Epidermal melanocyte (primary cell): ENCODE measurements around the gene STN1.

Source experiments
- DNase-seq: peaks from one replicate; pipeline ENCODE4 v3.0.0; 2011; ENCODE audit warnings: low spot score; ENCODE audit not compliant: insufficient read length

The STN1 gene

GRCh38 chr10:103918053-103918846 is at the start of gene STN1:
Gene STN1, minus strand, starts transcription at chr10:103918184. Its CDS starts 590 bp downstream, at chr10:103917594.
- peak; percentile 89 for DNase-seq

DNA sequence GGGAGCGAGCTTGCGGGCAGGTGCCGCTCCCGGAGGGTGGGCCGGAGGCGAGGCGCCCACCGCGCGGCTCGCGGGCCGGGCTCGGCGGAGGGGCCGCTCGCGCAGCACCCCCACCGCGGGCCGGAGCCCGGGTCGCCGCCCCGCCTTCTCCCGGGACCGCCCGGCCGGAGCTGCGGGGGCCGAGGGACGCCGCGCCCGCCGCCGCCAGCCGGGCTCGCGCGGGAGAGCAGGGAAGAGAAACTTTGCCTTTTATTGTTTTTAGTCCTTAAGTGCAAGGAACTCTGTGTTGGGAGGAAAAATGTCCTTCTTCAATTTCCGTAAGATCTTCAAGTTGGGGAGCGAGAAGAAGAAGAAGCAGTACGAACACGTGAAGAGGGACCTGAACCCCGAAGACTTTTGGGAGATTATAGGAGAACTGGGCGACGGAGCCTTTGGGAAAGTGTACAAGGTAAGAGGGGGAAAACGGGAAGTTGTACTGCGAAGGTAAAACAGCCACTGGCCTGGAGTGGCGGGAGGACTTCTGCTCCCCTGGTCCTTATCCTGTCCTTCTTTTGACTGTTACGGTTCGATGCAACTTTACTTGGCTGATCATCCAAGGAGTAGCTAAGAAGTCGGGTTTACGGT is 49.6 kb upstream of the STN1 start:
- no peak for DNase-seq

DNA sequence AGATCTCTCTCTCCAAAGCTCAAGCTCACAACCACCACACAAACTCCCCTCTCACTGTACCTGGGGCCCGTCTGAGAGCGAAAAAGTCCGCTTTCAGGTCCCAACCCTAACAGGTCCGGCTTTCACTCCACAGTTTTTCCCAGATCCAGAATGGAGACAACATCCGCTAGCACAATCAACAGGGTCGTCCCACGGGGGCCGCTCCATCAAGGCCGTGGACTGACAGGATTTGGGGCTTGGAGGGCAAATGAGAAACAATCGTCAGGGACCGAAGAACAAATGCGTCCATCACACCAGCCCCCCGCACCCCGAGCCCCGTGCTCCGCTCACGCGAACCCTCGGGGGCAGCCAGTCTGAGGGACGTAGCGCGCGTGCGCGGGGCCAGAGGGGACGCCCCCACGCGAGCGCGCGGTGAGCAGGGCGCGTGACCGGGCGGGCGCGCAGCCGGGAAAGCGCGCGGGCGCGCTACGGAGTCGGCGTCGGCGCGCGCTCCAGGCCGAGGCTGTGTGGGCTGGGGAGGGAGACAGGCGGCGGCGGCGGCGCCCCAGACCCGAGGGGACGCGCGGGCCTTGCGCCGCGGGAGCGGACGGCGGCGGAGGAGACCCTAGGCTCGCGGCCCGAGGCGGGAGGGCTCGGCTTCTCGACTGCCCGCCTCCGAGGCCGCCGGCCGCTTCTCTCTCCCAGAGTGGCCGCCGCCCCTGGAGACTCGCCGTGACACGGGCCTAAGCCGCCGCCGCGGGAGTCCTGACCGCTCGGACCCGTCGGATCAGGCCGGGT is 48.9 kb upstream of the STN1 start, which contains the start of gene SLK:
TSS of gene SLK (plus strand) at position 470 of the 777 bp plus-strand sequence. CDS start 606 bp downstream, outside the sequence.
- peak; percentile 76 for DNase-seq

GRCh38 chr10:103960103-103960502 is 42.1 kb upstream of the STN1 start:
- DNase-seq, result no peak

GRCh38 chr10:103958996-103959395 is 41.0 kb upstream of the STN1 start:
- DNase-seq, result no peak

DNA sequence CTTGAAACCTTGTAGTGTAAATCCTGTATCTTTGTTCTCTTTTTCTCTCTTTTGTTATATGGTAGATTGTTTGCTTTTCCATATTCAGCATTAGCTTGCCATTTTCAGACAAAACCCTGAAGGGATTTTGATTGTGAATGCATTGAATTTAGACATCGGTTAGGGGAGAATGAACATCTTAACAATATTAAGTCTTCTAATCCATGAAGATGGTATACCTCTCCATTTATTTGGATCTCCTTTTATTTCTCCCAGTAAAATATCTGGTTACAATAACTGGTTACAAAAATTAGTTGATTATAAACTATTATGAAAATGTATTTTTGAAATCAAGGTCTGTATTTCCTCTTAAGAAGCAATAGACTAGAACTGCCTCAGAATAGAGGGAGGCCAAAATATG is 36.6 kb upstream of the STN1 start:
- DNase-seq, result no peak

DNA sequence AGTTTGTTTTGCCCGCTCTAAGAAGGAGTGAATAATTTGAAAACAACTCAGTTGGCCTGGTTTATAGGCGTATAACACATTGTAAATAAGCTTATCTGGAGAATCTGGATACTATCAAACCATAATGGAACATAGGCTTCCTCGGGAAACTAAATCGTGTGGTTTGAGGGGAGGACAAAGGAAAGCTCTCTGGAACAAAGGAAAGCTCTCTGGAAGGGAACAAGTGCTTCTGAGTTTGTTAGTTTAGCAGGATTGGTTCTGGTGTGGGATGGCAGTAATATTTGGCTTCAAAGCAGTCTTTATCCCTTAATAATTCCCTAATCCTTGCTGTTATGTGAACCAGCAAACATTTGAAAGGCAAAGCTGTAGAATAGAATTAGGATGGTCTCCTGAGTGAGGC is 34.0 kb upstream of the STN1 start:
- no peak for DNase-seq

DNA sequence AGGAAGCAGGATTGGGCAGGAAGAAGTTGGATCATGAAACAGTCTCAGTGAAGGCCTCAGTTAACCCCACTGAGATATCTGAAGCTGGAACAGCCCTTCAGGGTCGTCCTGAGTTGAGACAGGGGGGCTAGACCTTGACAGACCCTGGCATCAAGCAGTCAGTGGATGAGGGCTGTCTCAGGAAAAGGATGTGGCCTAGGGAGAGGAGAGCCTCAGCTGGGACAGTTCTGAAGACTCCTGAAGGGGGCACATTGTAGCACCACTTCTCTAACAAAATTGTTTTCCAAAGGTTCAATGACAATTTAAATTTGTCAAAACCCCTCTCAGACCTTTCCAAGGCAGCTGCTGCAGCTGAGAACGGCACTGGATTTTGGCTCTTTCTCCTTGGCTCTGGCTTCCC is 33.2 kb upstream of the STN1 start:
- no peak for DNase-seq

DNA sequence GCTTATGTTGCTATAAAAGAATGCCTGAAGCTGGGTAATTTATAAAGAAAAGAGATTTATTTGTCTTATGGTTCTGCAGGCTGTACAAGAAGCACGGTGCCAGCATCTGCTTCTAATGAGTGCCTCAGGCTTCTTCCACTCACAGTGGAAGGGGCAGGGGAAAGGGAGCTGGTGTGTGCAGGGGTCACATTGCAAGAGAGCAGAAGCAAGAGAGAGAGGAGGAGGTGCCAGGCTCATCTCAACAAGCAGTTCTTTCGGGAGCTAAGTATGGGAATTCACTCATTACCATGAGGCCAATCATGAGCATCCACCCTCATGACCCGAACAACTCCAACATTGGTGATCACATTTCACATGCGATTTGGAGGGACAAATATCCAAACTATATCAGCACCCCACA is 31.7 kb upstream of the STN1 start:
- DNase-seq, result no peak

DNA sequence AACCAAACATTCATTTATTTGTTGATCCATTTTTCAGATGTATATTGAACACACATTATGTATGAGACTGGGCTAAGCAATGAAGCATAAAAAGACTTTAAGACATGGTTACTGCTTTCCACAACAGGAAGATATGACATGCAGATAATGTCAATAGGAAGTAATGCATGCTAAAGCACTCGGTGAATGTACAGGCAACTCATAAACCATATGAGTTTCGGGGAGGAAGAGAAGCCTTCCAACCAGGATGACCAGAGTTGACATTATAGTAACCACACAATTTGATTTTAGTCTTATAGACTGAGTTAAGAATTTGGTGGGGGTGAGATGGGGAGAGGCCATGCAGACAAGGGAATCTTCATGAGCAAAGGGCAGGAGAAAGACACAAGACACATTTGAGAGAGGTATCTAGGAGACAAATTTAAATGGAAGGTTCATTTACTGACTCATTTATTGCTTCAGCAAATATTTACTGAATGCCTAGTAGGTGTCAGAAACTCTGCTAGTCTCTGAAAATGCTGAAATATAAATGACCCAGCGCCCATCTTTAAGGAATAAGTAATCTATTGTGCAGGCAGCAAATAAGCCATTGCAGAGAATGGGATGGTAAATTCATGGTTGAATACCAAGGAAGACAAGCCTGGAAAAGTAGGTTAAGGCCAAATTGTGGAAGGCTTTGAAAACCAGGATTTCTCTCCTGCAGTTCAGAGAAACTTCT is 30.0 kb upstream of the STN1 start:
- no peak for DNase-seq

DNA sequence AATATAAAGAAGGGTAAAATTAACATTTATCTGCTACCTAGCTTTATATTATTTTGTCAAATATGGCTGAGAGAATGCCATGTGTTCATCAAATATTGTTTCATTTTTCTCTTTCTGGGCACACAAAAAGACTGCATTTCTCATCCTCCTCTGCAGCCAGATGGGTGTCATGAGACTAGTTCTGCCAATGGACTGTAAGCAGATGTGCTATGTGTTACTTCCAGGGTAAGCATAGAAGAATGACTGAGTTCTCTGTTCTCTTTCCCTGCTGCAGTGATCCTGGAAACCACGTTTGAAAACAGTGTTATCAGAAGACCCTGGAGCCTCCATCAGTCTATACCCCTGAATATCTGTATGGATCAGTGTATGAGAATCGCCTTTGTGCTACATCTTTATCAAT is 24.9 kb upstream of the STN1 start:
- peak; percentile 82 for DNase-seq

- DNase-seq, result no peak
Observed at GRCh38 chr10:103941801-103942200, 23.8 kb upstream of the STN1 start.

DNA sequence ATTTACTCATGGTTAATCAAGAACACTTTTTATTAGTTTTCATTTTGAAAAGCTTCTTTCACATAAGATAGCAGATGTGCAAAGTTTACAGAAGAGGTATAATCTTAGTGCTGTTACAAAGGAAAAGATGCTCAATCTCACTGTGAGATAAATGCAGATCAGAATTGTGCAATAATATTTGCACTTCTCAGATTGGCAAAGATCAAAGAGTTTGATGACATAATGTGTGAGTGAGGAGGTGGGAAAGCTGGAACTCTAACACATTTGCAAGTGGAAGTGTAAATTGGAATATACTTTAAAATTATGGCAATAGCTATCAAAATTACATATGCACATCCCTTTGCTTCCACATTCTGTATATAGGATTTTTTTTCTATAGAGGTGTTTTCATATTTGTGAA is 21.5 kb upstream of the STN1 start:
- no peak for DNase-seq

GRCh38 chr10:103936022-103936421 is 18.0 kb upstream of the STN1 start:
- DNase-seq, result no peak

GRCh38 chr10:103934308-103934707 is 16.3 kb upstream of the STN1 start:
- DNase-seq, result no peak

DNA sequence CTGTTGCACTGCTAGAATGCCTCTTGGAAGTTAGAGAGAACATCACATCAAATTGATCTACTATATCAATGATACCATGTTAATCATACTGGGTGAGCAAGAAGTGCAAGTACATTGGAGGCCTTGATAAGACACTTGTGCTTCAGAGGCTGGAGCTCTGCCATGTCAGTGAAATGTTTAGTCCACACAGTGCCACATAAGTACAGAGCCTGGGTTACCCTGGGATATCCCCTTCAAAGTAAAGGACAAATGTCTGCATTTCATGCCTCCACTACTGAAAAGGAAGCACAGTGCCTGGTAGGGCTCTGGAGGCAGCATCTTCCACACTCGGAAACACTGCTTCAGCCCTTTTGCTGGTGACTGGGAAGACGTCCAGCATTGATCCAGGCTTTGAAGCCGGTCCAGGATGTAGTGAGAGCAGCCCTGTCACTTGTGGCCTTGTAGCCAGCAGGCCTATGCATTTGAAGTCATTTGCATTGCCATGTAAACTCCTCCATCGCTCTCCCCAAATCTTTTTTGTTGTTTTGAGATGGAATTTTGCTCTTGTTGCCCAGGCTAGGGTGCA is 15.7 kb upstream of the STN1 start:
- DNase-seq, result no peak

GRCh38 chr10:103932971-103933370 is 15.0 kb upstream of the STN1 start:
- no peak for DNase-seq

GRCh38 chr10:103932271-103932670 is 14.3 kb upstream of the STN1 start:
- DNase-seq, result no peak

DNA sequence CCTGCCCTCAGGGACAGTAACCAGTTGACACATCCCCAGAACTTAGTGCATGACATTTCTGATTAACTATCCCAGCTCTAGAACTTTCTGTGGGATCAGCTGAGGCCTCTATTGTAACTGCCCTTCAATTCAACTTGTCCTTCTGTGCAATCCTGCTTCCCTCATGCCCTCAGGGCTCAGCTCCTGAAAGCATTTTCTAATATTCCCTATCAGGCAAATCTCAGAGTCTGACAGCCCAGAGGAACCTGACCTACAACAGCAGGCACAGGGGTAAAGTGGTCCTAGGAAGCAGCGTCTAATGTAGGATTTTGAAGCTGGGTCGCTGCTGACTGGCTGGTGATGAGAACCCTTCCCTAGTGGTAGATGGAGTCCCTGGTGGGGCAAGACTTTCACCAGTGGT is 13.6 kb upstream of the STN1 start:
- DNase-seq, result no peak

DNA sequence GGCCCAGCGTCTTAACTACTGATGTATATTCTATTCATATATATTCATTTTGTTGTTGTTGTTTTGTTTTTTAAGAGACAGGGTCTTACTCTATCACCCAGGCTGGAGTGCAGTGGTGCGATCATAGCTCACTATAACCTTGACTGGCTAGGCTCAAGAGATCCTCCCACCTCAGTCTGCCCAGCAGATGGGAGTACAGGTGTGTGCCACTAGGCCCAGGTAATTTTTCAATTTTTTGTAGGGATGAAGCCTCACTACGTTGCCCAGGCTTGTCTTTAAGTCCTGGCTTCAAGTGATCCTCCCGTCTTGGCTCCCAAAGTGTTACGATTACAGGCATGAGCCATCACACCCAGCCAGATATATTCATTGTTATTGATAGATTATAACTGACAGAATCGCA is 12.9 kb upstream of the STN1 start:
- no peak for DNase-seq

DNA sequence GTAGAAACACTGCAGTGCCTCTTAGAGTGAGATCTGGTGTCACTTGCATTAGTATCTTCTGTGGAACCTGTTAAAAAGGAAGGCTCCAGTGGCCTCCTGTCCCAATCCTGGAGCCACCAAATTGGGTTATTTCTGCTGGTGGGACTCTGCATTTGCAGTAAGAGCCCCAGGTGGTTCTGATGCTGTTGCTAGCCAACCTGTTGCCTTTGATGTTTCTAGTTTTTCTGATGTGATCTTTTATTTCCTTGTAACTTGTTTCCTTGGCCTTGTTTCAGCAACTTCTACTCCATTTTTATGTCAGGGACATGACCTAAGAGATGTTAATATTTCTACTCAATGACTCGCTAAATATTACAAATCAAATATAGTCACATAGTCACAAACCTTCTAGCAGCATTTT is 12.5 kb upstream of the STN1 start:
- no peak for DNase-seq
